OCI-M2 (cell line): Measurements from ENCODE around the gene NUAK1.

Experiments
- DNase-seq: peaks from one replicate; lab custom pipeline; 2025; ENCODE audit not compliant: unreplicated experiment; lab: John Stamatoyannopoulos, UW

The NUAK1 gene

DNA sequence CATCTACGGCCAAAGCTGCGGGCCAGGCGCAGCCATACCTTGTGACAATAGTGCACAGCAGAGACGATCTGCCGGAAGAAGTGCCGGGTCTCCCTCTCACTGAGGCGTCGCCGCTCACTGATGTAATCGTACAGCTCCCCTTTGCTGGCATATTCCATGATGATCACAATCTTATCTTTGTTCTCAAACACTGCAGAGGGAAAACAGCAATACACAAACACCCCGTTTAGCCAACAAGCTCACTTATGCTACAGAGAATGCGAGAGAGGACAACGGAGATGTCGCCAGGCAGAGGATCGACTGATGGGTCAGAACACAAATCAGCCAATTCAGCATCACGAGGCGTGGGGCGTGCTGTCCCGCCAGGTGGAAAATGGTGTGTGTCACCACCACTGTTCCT is 52.1 kb downstream of the NUAK1 start:
- no peak for DNase-seq

DNA sequence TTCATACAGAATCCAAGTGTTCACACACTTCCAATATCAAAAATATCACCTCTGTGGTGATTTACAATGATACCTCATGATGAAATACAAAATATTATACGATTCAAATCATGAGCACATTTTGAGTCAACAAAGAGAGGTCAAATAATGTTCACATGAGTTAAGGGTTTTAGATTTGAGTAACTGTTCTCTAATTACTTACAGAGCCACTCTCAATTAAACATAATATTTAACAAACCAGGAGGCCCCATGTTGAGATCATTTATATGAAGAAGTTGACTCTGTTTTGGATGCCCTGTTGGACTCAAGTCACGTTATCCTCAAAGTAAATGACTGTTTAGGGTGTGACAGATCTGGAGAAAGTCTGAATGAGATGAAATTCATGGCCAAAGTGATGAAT is 53.5 kb downstream of the NUAK1 start:
- DNase-seq = no peak

DNA sequence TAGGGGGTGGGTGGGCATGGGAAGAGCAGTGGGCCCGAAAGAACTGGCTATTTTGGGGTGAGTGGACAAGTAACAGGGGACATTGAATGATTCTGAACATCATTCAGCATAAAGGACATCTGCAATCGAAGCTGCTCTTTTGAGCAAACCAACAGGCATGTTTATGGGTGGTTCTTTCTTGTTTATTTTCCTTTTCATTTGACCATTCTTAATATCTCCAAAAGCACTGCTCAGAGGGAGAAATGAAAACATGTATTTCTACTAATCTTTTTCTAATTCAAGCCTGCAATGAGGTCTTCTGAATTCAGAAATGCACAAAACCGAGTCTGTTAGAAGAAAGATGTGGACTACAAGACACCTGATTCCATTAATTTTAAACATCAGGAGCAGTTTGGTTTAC is 54.0 kb downstream of the NUAK1 start:
- no peak for DNase-seq

DNA sequence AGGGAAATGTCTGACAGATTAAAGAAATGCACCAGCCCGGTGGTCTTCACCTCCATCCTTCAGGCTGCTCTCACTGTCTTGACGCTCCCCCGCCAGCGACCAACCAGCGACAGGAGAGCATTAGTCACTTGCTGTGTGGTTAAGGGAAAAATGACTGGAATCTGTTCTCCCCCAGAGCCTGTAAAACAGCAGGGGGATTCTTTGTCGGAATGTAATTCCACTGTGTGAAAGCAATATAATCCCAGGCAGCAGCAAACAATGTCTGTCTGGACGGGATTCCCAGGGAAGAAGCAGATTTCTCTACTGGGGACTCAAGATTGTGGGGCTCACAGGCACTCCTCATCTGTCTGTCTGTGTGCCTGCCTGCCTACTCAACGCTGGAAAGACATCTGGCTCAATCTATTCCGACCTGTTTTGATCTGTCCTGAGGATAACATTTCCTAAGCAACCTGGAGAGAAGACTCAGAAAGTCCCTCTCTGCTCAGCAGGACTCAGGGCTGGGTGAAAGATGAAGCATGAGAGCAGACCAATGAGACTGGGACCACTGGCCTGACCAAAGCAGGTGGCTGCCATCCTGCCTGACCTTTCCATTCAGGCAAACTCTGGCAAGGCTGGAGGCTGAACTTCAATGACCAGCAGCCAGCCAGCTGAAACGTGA is 54.6 kb downstream of the NUAK1 start:
- no peak for DNase-seq

DNA sequence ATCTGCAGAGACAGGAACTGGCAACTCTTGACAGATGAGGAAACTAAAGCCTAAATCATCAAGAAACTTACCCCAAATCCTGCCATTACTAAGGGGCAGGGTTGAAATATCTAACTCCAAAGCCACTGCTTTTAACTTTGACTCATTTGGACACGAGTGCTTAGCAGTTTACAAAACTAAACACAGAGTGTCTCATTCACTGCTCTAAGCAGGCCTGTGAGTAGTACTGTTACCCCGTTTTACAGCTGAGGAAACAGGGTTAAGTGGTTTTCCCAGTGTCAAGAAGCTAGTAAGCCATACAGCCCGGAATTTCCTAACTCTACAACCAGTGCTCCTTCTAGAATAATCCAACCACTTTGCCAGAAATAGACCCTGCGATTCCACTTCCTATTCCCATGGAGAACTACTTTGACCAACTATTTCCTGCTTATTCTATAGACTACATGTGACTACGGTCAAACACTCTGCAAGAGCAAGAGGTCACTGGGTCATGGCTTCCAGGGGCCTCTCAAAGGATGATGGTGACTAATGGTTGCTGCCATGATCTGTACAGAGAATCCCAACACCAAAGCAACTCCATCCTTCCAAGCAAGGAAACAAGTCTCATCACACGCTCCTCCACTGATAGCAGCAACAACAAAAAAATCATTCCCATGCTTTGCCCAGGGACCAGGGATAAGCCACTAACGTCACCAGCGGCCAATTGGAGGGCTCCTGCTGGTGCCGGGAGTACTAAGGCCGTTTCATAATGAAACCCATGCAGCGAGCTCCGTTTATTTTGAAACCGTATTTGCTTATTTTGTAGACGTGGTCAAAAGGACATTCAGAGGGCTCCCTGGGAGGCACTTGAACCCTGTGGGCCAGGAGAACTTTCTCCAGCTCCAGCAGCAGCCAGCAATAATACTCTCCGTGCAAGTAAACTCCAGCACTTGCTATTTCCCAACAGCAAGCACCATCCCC is 56.3 kb downstream of the NUAK1 start:
- DNase-seq = no peak

DNA sequence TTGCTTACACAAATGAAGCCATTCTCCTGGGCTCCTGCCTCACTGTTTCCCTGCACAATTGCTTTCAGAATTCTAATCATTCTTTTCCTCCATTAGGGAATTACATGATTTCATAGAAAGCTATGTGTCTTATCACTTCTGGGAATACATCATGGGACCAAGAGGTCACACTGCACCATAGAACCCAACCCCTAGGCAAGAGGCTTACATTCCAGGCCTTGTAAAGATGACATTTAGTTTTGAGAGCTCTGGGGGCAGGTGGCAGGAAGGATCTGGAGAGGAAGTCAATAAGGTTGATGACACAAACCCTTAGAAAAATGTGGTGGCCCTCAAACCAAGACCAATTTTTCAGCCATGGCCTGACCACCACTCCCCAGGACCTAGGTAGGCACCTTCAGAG is 57.1 kb downstream of the NUAK1 start:
- DNase-seq = no peak

DNA sequence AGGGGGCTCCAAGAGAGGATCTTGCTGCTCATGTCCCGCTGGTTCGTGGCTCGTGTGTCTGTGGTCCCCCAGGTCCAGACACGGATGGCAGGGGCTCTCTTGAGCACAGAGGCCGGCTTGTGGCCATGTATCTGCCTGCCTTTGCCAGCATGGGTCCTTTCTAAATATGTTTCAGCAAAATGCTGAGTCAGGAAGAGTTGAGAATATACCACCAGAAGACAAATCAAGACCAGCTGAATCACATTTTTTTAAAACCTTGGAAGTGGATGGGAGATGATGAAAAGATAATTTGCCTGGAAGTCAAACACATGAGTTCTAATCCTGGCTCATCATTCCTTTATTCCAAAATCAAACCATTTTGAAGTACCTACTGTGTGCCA is 58.0 kb downstream of the NUAK1 start:
- DNase-seq = no peak

DNA sequence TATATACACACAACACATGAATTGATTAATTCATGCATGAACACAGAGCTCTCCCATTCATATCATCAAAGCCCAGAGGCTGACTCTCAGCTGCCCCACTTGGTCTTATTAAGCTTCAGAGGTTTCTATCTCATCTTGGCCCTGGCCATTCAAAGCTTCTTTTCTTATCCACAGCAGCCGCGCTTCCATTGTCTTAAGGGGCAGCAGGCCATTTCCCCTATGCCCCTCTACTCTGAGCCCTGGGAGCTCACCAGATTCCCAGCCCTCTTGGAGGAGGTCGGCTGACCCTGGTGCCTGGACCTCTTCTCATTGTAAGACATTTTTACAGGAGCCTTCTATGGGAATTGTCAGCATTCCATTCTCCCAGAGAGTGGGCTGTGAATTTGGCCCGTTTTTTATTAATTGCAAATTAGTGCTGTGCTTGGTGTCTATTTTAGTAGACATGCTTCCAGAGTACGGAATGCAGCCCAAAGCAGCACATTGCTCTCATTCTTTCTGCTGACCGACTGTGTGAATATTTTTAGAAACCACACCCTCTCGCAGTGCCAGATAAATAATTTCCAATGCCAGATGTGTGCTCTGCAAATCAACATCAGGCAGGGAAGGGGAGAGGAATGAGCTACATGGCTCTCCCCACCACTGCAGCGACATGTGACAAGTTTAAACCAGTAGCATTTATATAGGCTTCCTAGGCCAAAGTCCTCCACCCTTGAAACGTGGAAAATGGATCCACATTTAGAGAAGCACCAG is 58.5 kb downstream of the NUAK1 start:
- DNase-seq = no peak

DNA sequence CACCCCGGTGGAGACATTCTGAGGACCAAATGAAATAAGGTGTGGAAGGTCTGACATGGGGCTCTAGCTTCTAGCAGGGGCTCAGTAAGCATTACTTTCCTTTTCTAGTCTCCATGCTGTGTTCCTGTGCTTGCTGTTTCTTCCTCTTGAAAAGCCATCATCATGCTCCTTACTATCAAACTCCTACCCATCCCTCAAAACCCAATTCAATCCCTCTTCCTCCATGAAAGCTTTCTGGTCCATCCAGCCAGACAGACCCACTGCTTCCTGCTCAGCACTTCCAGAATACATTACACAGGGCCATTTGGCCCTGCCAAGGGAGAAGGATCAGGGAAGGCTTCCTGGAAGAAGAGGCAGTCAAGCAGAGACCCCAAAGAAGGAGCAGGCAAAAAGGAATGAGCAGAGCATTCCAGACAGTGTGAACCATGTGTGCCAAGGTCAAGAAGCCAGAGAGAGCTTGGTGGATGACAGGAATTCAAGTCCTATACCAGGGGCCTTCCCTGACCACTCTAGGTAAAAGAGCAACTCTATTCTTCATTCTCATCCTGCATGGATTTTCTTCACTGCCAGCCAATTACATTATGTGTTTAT is 59.5 kb downstream of the NUAK1 start:
- no peak for DNase-seq

DNA sequence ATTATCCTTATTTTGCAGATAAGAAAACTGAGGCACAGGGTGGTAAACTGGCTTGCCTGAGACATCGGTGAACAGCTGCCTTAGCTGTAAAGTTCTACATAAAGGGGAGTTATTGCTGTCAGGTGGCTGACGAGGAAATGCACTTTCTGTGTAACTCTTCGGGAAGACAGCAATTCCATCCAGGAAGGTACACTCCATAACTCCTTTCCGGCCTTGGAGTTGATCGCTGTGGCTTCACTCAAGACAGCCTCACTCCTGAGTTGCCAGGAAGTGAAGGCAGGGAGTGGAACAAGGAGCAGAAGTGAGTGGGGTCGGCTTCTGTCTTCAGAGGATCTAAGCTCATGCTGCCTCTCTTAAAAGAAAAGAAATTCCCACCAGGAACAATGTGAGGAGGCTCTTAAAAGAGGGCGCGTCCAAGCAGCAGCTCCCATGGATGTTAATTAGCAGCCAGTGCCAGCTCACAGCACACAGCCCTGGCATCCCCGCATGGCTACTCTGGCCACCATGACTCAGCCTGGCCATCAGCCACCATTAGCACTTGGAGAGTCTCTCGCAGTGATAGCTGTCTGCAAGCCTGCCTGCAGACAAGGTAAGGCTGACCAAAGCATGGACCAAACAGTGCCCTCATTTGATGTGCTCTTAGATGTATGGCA is 60.3 kb downstream of the NUAK1 start:
- DNase-seq = no peak

DNA sequence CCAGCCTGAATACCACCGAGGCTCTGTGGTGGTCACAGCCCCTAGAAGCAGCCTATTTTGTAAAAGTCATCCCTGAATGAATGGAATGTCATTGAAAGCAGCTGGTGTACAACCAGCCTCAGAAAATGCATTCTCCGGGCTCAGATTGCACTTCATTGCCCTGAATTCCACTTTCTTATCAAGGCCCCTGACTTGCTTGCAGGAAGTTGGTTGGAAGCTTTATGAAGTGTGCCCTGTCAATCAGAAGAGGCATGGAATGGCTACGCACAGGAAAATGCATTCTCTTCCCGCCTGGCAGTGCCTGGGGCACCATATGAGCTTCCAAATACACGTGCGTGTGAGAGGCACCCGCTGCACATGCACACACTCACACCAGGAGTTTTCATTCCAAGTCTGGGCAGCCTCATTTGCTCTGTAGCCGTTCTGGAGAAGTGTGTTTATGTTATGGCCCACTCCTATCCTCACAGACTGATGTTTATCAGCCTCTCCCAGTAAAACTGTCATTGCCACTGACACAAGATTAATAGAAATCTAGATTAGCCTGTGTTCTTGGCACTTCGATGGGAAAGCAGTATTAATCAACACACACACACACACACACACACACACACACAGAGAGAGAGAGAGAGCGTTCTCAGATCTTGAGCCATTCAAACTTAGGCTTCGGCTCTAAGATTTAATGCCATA is 63.9 kb downstream of the NUAK1 start:
- no peak for DNase-seq

DNA sequence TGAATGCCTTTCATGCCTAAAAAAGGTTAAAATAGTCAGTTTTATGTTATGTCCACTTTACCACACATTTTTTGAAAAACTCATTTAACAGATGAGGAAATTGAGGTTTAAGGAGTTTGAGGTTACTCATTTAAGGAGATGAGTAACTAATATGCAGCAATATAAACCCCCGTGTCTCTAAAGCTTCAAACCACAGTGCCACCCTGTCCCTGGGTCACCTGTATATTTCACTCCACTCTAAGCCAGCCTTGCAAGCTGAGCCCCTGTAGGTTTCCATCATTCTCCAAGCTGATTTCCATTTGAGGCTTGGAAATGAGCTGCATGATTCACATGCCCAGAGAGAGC is 64.4 kb downstream of the NUAK1 start:
- DNase-seq = no peak

DNA sequence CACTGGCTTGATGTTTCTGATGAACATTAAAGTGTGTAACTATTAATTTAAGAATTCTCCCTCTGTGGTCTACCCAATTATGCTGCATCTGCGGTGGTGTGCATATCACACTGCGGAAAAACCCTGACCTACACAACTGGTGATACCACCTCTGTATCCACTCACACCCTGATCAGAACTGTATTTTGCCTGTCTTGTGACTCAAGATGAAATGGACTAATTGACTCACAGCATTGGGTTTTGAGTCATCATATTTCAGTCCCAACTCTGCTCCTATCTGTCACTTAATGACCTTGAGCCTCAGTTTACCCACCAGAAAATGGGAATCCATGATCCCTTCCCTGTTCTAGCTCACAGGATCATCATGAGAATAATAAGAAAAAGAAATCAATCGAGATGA is 65.6 kb downstream of the NUAK1 start:
- no peak for DNase-seq

DNA sequence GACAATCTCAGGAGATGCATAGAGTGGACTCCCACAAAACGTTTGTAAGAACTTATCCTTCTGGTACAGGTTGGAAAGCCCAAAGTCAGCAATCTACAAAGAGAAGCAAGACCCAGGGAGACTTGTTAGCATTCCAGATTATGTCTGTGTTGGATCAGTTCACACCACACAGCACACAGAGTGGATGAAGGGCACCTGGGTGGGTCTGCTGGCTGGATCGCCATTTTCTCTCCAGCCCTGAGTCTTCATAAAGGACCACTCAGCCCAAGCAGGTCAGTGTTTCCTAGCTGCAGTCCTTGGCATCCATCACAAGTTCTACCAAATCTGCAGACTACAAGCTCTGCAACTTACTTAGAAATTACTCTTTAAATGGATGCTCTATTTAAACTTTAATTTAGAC is 66.0 kb downstream of the NUAK1 start:
- no peak for DNase-seq

DNA sequence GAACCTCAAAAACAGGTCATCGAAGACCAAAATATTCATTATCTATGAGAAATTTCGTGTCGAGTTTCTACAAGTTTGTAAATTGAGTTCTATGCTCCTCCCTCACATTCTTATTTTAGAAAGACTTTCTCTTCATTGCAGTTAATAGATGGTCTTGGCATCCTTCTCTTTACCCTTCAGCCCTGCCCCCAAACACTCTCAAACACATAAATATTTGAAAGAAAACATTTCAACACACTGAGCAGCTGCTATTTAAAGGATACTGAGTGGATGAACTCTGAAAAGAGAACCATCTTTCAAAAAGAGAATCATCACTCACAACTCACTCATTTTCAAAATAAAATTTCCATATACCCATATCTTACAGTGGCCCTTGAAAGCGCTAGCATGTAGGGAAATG is 67.1 kb downstream of the NUAK1 start:
- no peak for DNase-seq

DNA sequence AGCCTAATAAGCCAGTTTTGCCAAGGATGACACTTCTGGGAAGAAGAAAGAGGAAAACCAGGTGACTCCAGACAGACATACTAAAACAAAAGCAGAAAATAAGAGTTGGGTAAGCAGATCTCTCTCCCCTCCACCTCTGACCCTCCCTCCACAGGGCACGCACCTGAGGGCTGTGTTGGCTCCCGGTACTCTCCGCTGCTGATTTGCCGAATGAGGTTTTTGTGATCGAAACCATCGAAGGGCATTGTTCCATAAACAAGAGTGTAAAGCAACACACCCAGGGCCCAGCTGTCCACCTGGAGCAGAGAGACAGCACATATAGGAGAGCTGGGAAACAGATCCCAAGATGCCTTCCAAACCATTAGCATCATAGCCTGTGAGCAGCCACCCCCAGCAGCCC is 68.1 kb downstream of the NUAK1 start:
- no peak for DNase-seq

DNA sequence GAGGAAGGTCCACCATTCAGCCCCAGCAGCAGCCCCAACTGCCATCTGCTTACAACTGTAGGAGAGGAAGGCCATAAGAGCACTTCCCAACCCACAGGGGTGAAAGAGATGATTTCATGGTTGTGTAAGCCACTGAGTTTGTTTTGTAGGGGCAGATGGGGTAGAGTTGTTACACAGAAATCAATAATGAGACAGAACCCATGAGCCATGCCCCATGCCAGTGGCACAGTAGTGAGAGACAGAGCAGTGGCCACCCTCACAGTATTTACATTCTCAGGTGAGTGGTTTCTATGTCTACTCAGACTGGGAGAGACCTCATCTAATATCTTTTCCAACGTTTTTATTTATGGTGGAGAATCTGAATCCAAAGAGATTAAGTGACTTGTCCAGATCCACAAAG is 68.6 kb downstream of the NUAK1 start:
- DNase-seq = no peak

DNA sequence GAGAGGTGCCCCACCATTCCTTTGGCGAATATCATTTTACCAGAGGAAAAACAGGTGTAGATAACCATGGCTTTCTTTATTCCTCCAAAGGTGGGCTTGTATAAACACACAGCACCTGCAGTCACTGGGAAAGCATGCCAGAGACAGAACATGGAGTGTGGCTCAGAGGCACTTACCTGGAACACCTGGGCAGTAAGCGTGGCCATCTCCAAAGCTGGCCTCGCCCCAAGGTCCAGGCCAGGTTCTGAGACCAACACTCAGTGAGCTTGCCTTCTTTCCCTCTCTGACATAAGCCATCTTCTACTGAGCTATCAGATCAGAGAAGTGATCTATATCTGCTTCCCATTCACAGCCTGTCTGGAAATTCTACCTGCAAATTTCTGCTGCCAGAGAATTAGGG is 70.5 kb downstream of the NUAK1 start:
- no peak for DNase-seq

DNA sequence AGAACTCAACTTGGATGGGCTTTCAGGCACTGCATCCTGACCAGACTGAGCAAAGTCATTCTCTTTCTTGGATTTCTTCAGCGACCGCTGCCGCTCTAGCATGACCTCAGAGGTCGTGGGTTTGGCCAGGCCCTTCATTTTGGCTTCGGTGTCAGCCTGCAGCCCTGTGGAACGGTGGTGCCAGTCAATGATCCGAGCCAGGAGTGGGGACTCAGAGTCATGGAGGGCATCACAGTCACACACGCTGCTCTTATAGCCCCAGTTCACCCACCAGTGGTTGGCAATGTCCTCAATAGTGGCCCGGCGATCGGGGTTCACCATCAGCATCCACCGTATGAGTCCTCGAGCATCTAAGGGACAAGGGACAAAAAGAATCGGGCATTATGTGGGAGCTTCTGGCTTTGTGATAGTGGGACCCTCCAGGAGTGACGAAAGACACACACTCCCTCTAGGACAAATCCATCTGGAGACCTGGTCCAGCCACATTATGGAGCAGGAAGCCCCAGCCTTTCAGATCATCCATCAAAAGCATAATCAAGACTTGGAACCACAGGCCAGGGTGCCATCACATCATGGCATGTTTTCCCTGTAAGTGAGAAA is 71.0 kb downstream of the NUAK1 start:
- DNase-seq = no peak

DNA sequence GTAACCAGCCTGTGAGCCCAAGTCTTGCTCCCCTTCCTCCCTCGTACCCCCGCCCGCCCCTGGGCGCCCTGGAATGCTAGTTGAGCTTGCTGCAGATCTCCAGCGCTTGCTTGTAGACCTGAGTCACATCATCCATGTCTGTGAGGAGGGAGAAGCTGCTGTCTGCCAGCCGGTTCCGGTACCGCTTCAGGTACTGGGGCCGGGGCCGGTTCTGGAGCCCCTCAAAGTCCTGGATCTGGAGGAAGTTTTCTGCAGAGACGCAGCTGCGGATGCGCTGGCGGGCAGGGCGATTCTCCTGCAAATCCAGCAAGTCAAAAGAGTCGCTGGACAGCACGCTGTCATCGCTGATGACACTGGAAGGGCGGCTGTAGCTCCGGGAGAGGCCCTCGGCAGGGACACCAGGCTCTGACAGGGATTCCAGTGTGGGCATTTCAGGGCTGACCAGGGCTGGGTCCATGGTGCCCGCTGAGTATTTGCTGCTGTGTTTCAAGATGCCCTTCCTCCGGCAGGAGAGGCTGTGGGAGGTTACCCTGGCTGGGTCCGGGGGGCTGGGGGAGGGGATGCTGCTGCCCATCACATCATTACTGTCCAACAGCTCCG is 71.9 kb downstream of the NUAK1 start:
- no peak for DNase-seq
